Ectodermal cell (in vitro differentiated cells): ENCODE measurements around the gene KDM5B. TPM values are rescaled to one million over a fixed set of nuclear protein-coding genes. Genes with fewer than 3 reads are reported as not detected.

Experiments used
- H3K27ac ChIP-seq: 2 replicates; pipeline ENCODE4 v1.7.0; 2013; ENCODE audit warnings: mild to moderate bottlenecking, low read depth, low read length; ENCODE audit not compliant: insufficient read depth, poor library complexity, severe bottlenecking
- H3K27me3 ChIP-seq: 2 replicates; pipeline ENCODE4 v1.7.0; 2013; ENCODE audit warnings: mild to moderate bottlenecking, low read length; ENCODE audit not compliant: insufficient read depth, control insufficient read depth, poor library complexity, severe bottlenecking
- H3K36me3 ChIP-seq: one replicate; pipeline ENCODE4 v1.7.0; 2013; ENCODE audit warnings: low read length; ENCODE audit not compliant: control insufficient read depth, insufficient read depth
- H3K4me1 ChIP-seq: one replicate; pipeline ENCODE4 v1.7.0; 2013; ENCODE audit warnings: low read length; ENCODE audit not compliant: control insufficient read depth, insufficient read depth
- H3K4me3 ChIP-seq: 2 replicates; pipeline ENCODE4 v1.7.0; 2013; ENCODE audit warnings: low read depth, low read length, control low read depth; ENCODE audit not compliant: insufficient read depth
- H3K9me3 ChIP-seq: 2 replicates; pipeline ENCODE4 v1.7.0; 2013; ENCODE audit warnings: mild to moderate bottlenecking, low read length, moderate library complexity; ENCODE audit not compliant: control insufficient read depth
- WGBS, 2 experiments: methylation state at CpG; one replicate each; pipeline ENCODE4 v1.1.7; 2013; ENCODE audit warnings: missing lambda C conversion rate in 2 of 2; 5-methylcytosine and 5-hydroxymethylcytosine counted together
- polyA plus RNA-seq, 4 experiments: library from polyadenylated mRNA; stranded (reverse); fragments of 50-300 nt; gene quantifications; one replicate each; pipeline ENCODE4 v1.2.3, GENCODE V29; 2013

KDM5B gene
- polyA plus RNA-seq (2013, experiment 1 of 4) = 137 TPM
- polyA plus RNA-seq (2013, experiment 2 of 4) = 160 TPM
- 100 TPM for polyA plus RNA-seq (2013, experiment 3 of 4)
- 118 TPM for polyA plus RNA-seq (2013, experiment 4 of 4)

DNA sequence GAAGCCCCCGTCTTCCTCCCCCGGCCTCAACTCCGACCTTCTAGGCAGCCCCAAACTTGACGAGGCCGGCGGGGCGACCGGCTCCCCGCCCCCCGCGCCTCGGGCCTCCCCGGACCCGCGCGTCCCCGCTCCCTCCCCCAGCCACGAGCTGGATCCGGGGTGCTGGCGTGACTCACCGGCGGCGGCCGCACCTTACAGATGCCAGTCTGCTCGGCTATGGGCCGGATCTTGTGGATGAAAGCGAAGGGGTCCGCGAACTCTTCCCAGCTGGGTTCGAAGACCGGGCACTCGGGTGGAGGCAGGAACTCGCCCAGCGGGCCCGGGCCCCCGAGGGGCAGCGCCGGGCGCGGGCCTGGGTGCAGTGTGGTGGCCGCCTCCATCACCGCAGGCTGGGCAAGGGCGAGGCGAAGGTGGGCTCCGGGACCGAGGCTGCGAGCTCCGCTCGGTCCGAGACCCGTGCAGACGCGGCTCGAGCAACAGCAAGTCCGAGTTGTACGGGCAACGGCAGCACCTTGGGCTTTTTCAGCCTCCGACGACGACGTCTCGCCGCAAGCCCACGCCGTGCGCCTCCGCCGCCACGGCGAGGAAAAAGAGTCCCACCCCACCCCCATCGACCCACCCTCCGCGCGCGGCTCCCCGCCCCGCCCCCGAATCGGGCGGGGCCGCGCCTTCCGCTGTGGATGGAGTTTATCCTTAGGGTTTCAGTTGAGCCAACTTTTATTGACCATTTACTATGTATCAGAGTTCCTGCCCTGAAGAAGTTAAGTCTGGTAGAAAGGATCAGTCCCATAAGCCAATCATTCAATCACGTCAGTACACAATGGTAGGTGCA lies at the start of gene KDM5B:
TSS of gene KDM5B (minus strand) at position 496 of the 832 bp plus-strand sequence. CDS start at position 380, 116 bp downstream.
- Histone ChIP-seq H3K9me3 (no peaks in the 10 kb centered on the region), H3K36me3 (no peaks in the 10 kb centered on the region), H3K27ac (peak within 1 kb of the TSS; percentile 56), H3K27me3 (peaks cover 32% of the 10 kb centered on the region), H3K4me1 (peaks cover 22% of the 10 kb centered on the region), H3K4me3 (peak within 1 kb of the TSS; percentile 98)
- 0% methylated on average over 70 to 84 of the region's 84 CpGs for WGBS, 2 experiments

DNA sequence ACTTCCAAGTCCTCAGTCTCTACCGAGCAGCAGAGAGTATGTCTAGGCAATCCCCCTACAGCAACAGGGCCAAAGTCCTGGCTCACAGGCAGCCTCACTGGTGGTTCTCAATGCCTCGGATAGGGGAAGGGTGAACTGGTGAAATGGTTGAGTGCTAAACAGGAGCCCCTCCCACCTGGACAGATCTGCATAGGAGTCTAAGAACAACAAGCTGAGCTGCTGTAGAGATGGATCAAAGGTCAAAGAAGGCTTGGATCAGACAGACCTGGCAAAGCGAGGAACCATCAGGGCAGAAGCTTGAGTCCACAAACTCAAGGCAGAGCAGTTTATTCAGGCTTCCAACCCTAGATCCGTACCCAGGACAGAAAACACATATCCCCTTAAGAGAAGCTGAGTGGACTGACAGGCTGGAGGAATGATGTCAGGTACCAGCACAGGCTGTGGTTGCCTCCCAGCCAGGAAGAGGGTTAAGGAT lies 49.0 kb upstream of the KDM5B start:
- Histone ChIP-seq H3K36me3 (peaks cover 26% of the 10 kb centered on the region), H3K27me3 (no peaks in the 10 kb centered on the region), H3K27ac (no peak overlapping the region), H3K4me1 (no peaks in the 10 kb centered on the region), H3K9me3 (no peaks in the 10 kb centered on the region), H3K4me3 (no peak overlapping the region)
- WGBS, 2 experiments = 73 to 74% methylated on average over 4 of the region's 4 CpGs

DNA sequence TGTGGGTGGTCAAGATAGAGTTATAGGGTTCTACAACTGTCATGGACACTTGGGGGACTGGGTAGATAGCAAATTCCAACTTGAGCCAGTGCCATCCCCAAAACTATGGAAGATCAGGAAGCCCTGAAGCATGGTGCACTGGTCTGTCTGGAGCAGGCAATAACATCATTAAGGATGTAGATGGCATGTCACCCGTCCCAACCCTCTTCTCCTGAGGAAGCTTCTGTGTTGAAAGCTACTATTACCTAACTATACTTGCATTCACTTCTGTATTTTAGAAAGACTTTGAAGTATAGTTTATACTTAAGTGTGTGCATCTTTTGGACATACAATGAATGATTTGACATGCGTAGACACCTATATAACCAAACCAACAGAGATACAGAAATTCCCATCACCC lies 47.8 kb upstream of the KDM5B start:
- H3K4me3 ChIP-seq = no peak overlapping the region
- no peaks in the 10 kb centered on the region for H3K27me3 ChIP-seq
- H3K36me3 ChIP-seq = peaks cover 26% of the 10 kb centered on the region
- WGBS, 2 experiments = 92 to 96% methylated on average over 2 of the region's 2 CpGs
- no peak overlapping the region for H3K27ac ChIP-seq
- H3K9me3 ChIP-seq = no peaks in the 10 kb centered on the region
- H3K4me1 ChIP-seq = no peaks in the 10 kb centered on the region

DNA sequence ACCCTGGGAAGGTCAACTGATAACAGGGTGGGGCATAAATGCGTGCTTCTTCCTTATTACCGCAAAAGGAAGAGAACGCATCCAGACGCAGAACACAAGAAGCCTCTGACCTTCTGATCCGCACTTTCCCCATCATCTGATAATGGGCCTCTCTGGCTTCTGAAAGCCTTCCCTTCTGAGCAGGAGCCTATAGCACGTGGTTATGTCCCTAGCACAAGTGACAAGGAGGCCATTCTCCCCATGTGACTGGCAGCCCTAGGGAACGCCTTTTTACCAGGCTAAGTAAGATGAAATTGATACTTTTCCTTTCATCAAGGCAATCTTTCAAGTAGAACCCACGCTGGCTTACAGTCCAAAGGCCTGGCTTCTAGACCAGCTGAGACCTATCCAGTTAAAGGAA lies 46.6 kb upstream of the KDM5B start:
- Histone ChIP-seq H3K36me3 (peaks cover 26% of the 10 kb centered on the region), H3K27ac (no peak overlapping the region), H3K4me1 (no peaks in the 10 kb centered on the region), H3K27me3 (no peaks in the 10 kb centered on the region), H3K4me3 (no peak overlapping the region), H3K9me3 (no peaks in the 10 kb centered on the region)
- 94% methylated on average over 8 of the region's 8 CpGs for WGBS, 2 experiments

DNA sequence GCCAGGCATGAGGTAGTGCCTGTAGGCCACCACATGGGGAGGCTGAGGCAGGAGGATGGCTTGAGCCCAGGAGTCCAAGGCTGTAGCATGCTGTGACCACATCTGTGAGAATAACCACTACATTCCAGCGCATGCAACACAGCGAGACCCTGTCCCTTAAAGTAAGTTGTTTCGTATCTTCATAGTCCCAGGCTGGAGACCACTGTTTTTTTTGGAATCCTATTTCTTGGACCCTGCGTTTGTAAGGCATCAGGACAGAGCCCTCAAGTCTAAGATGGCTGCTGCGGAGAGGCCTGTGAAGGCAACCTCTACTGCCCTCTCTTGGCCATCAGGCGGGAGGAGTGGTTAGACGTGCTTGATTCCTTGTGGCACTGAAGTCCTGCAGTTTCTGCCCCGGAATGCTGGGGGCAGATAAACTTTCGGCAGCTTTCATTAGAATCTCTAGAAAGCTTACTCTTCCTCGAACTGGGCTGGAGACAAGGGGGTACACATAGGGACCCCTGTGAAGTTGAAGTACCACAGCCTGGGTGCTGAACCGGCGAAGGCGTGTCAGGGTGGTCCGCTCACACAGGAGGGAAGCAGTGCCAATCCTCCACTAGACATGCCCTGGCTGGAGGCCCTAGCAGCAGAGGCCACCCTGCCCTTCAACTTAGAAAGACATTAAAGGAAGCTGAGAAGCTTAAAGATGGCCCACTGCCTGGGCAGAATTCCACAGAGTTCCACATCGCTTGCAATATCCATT lies 44.1 kb upstream of the KDM5B start:
- no peak overlapping the region for H3K4me3 ChIP-seq
- no peaks in the 10 kb centered on the region for H3K27me3 ChIP-seq
- H3K4me1 ChIP-seq = no peaks in the 10 kb centered on the region
- H3K9me3 ChIP-seq = no peaks in the 10 kb centered on the region
- no peak overlapping the region for H3K27ac ChIP-seq
- H3K36me3 ChIP-seq = peaks cover 16% of the 10 kb centered on the region
- WGBS, 2 experiments = 69 to 71% methylated on average over 15 of the region's 15 CpGs

DNA sequence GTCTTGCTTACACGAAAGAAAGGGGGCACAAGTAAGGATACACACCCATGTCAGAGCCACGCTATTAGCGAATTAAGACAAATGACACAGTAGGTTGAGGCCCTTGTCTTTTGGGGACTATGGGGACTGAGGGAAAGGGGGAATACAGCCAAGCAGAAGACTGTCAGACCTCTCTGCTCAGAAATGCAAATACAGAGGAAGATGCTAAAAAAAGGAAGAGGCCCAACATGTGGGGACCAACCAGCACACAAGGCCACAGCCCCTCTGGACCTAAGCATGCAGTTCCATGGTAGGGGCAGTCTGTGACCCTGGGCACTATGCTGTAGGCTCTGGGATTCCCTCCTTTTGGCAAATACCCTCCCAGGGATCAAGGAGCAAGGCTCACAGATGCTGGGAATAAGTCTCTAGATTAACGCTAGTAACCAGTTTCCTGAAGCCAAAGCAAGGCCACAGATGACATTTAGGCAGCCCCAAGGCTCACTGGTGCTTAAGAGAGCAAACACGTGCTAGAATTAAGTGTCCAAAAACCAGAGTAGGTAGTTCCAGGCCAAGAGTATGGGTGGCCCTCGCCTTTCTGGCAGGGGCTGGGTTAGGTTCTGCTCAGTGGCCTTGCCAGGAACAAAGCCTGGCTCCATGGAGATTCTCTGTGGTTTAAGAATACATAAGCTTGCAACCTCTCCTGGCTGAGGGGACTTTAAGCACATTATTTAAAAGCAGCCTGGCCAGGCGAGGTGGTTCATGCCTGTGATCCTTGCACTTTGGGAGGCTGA lies 42.6 kb upstream of the KDM5B start:
- WGBS, 2 experiments = 93 to 96% methylated on average over 7 of the region's 7 CpGs
- Histone ChIP-seq H3K36me3 (peaks cover 2% of the 10 kb centered on the region), H3K27me3 (no peaks in the 10 kb centered on the region), H3K27ac (no peak overlapping the region), H3K4me1 (no peaks in the 10 kb centered on the region), H3K4me3 (no peak overlapping the region), H3K9me3 (no peaks in the 10 kb centered on the region)

DNA sequence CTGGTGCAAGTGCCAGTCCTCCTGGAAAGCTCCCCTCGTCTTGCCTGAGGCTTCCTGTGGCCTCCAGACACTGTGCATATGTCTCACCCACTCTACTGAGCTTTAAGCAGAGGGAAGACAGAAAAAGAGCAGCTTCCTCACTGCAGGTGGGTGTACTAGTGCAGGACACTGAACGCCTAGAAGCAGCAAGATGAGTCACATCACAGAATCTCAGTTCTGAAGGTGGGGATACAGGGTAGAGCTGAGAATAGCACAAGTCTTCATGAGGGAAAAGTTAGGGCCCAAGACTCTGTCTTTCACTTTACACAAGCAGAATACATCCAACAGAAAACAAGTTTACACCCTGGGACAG lies 39.9 kb upstream of the KDM5B start:
- Histone ChIP-seq H3K4me3 (no peak overlapping the region), H3K27ac (no peak overlapping the region), H3K4me1 (peaks cover under 1% of the 10 kb centered on the region), H3K9me3 (no peaks in the 10 kb centered on the region), H3K27me3 (no peaks in the 10 kb centered on the region), H3K36me3 (no peaks in the 10 kb centered on the region)
- WGBS, 2 experiments = 83 to 89% methylated on average over 2 of the region's 2 CpGs

DNA sequence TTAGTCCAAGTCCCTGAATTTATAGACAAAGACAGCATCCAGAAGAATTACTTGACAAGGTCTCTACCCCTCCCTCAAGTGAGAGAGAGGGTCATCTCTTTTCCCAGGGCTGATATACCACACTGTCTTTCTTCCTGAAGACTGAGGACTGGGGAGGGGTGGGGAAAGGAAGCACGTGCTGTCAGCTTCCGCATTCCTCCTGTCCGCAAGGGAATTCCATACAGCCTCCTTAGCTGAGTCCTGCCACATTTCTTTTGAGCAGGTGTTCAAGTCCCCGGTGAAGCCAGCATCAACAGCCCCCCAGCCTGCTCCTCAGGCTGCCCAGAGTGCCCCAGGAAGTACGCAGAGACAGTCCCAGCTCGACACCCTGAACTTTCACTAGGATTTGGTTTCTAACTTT lies 36.7 kb upstream of the KDM5B start:
- no peaks in the 10 kb centered on the region for H3K36me3 ChIP-seq
- no peak overlapping the region for H3K27ac ChIP-seq
- H3K4me3 ChIP-seq = no peak overlapping the region
- H3K9me3 ChIP-seq = no peaks in the 10 kb centered on the region
- 71 to 73% methylated on average over 6 of the region's 6 CpGs for WGBS, 2 experiments
- H3K4me1 ChIP-seq = peaks cover 3% of the 10 kb centered on the region
- H3K27me3 ChIP-seq = no peaks in the 10 kb centered on the region

DNA sequence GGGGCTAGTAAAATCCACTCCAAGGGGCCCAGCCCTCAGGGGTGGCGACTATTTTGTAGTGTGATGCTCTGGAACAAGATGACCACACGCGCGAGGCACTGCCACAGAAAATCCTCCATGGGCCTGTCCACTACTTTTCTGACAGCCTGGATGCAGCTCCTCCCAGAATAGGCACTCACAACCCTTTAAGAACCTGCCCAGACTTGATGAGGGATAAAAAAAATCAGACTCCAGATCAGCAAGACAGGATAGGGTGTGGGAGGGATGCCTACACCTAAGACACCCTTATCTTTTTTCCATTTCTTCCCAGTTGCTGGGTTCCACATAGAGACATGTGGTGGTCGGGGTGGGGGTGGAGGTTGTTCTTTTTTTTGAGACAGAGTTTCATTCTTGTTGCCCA lies 36.0 kb upstream of the KDM5B start:
- Histone ChIP-seq H3K4me1 (peaks cover 3% of the 10 kb centered on the region), H3K9me3 (no peaks in the 10 kb centered on the region), H3K36me3 (no peaks in the 10 kb centered on the region), H3K27ac (no peak overlapping the region), H3K4me3 (no peak overlapping the region), H3K27me3 (no peaks in the 10 kb centered on the region)
- 95 to 99% methylated on average over 5 of the region's 5 CpGs for WGBS, 2 experiments

DNA sequence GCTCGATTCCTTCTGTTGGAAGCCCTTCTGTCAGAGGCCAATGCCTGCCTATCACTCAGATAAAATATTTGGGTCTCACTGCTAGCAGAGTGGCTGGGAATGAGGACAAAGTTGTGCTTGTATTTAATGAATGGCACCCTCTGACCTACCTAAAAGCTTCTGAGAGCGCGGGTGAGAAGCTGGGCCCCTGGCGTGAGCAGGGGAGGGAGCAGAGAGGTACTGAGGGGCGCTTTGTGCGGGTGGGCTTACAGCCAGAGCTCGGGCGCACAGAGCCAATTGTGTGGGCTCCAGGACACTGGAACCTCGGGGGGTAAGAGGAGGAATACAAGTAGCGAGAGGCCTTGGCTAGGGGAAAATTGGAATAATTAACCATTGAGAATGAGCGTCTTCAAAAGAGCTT lies 34.9 kb upstream of the KDM5B start:
- Histone ChIP-seq H3K27me3 (no peaks in the 10 kb centered on the region), H3K27ac (no peak overlapping the region), H3K36me3 (no peaks in the 10 kb centered on the region), H3K4me1 (peaks cover 3% of the 10 kb centered on the region), H3K4me3 (no peak overlapping the region), H3K9me3 (no peaks in the 10 kb centered on the region)
- WGBS, 2 experiments = 81 to 83% methylated on average over 11 of the region's 11 CpGs
